Memory B cell (primary cell): ENCODE results near the gene EBI3.

Experiments used
- ATAC-seq: fragments of 150-1000 bp; cut with Tn5 transposase; 2 replicates; pipeline ENCODE4 v1.10.0; 2021; ENCODE audit warnings: low read depth, mild to moderate bottlenecking, moderate library complexity
- DNase-seq, 2 donors: peaks; one replicate each; pipeline ENCODE4 v3.0.0; 2022; ENCODE audit warnings: low spot score in 2 of 2
- H3K27ac Mint-ChIP-seq: one replicate; pipeline ENCODE4 v1.8.0; 2022; ENCODE audit warnings: mild to moderate bottlenecking, moderate library complexity, mixed read lengths
- H3K27me3 Mint-ChIP-seq: one replicate; pipeline ENCODE4 v1.8.0; 2022; ENCODE audit warnings: mixed read lengths
- H3K36me3 Mint-ChIP-seq: one replicate; pipeline ENCODE4 v1.8.0; 2022; ENCODE audit warnings: mild to moderate bottlenecking, mixed read lengths
- H3K4me1 Mint-ChIP-seq: one replicate; pipeline ENCODE4 v1.8.0; 2022; ENCODE audit warnings: mixed read lengths
- H3K4me3 Mint-ChIP-seq: one replicate; pipeline ENCODE4 v1.8.0; 2022; ENCODE audit warnings: mild to moderate bottlenecking, moderate library complexity, mixed read lengths
- H3K9me3 Mint-ChIP-seq: one replicate; pipeline ENCODE4 v1.8.0; 2022; ENCODE audit warnings: mixed read lengths

Gene EBI3

DNA sequence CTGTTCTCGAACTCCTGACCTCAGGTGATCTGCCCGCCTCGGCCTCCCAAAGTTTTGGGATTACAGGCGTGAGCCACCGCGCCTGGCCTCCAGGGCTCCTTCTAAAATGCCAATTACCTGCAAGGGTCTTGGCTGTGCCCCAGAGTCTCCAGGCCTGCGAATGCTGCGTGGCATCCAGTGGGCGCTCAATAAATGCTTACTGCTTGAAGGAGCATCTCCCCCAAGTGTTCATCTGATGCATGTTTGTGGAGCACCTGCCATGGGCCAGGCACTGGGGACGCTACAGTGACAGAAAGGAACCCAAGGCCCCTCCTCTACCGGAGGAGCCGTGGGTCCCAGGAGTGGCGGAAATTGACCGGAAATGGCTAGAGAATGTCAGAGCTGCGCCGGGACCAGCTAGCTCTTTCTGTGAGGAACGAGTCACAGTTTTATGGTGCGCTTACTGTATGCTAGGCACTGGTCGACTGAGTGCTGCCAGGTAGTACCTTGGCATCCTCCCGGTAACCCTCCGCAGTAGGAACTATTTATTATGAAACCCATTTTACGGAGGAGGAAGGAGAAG is 32.7 kb upstream of the EBI3 start:
- no peak for ATAC-seq
- DNase-seq: no peak
- H3K4me1 Mint-ChIP-seq: peaks cover 9% of the 10 kb centered on the region
- H3K27ac Mint-ChIP-seq: peak overlapping the region; percentile 88
- peaks cover 39% of the 10 kb centered on the region for H3K27me3 Mint-ChIP-seq
- peaks cover 8% of the 10 kb centered on the region for H3K36me3 Mint-ChIP-seq
- no peak overlapping the region for H3K4me3 Mint-ChIP-seq
- H3K9me3 Mint-ChIP-seq: peaks cover 15% of the 10 kb centered on the region

DNA sequence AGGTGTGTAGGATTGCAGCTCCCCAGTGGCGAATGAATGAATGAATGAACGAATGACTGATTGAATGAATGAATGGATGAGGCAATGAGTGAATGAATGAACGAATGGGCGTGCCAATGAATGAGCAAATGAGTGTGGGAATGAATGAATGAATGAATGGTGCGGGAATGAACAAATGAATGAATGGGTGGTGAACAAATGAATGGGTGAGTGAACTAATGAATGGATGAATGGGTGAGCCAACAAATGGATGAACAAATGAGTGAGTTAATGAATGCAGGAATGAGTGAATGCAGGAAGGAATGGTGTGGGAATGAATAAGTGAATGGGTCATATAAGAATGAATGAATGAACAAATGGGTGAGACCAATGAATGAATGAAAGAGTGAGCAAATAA is 32.1 kb upstream of the EBI3 start:
- Mint-ChIP-seq H3K27me3 (peaks cover 39% of the 10 kb centered on the region), H3K4me1 (peaks cover 9% of the 10 kb centered on the region), H3K9me3 (peaks cover 15% of the 10 kb centered on the region), H3K36me3 (peaks cover 8% of the 10 kb centered on the region), H3K27ac (peak overlapping the region; percentile 88), H3K4me3 (no peak overlapping the region)
- no peak for ATAC-seq
- DNase-seq: no peak

DNA sequence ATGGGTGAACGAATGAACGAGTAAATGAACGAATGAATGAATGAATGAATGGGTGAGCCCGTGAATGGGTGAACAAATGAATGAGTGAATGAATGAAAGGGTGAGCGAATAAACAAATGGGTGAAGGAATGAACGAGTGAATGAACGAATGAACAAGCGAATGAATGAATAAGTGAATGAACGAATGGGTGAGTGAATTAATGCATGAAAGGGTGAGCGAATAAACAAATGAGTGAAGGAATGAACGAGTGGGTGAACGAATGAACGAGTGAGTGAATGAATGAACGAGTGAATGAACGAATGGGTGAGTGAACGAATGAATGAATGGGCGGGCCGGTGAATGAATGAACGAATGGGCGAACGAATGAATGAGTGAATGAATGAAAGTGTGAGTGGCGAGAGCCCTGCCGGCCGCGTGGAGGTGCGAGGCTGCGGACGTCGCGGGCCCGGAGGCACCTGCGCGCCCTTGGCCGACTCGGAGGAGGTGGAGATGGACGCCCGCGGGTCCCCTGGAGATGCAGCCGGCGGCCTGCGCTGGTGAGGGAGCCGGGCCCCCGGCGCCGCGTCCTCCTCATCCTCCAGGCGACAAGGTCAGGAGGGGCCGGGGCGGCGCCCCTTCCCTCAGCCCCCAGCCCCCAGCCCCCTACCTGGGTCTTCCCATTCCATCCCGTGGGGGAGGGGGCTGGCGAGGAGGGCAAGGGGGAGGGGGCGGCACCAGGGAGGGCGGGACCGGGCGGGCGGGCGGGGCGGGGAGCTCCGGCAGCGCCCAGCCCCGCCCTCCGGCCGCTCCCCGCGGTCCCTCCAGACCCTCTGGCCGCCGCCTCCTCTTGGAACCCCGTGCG is 31.5 kb upstream of the EBI3 start:
- Mint-ChIP-seq H3K27ac (peak overlapping the region; percentile 88), H3K4me1 (peaks cover 9% of the 10 kb centered on the region), H3K27me3 (peaks cover 38% of the 10 kb centered on the region), H3K36me3 (peaks cover 8% of the 10 kb centered on the region), H3K9me3 (peaks cover 15% of the 10 kb centered on the region), H3K4me3 (no peak overlapping the region)
- DNase-seq (no peak), ATAC-seq (no peak)

DNA sequence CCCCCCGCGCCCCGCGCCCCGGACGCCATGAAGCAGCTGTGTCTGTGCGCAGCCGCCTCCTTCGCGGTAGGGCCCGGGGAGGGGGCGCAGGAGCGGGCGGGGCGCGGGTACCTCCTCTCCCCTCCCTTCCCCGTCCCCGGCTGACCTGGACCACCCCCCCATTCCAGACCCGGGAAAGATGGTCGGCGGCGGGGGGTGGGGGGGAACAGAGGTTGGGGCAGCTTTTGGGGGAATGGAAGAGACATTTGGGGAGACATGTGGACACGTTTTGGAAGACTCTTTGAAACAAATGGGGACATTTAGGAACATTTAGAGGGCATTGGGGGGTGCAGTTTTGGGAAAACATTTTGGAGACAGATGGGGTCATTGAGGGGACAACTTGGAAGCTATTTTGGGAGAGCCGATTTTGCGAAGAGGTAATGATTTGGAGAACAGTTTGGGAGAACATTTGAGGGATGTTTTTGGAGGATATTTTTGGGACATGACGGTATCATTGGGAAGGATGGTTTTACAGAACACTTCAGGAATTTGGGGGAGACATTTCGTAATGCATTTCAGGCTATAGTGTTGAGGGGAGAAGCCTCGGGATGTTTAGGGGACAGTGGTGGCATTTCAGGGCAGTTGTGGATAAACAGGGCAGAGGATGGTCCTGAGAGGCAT is 30.7 kb upstream of the EBI3 start:
- peaks cover 33% of the 10 kb centered on the region for H3K27me3 Mint-ChIP-seq
- H3K27ac Mint-ChIP-seq: no peak overlapping the region
- peaks cover 8% of the 10 kb centered on the region for H3K36me3 Mint-ChIP-seq
- H3K9me3 Mint-ChIP-seq: peaks cover 15% of the 10 kb centered on the region
- DNase-seq: no peak
- ATAC-seq: no peak
- H3K4me1 Mint-ChIP-seq: peaks cover 9% of the 10 kb centered on the region
- H3K4me3 Mint-ChIP-seq: no peak overlapping the region

DNA sequence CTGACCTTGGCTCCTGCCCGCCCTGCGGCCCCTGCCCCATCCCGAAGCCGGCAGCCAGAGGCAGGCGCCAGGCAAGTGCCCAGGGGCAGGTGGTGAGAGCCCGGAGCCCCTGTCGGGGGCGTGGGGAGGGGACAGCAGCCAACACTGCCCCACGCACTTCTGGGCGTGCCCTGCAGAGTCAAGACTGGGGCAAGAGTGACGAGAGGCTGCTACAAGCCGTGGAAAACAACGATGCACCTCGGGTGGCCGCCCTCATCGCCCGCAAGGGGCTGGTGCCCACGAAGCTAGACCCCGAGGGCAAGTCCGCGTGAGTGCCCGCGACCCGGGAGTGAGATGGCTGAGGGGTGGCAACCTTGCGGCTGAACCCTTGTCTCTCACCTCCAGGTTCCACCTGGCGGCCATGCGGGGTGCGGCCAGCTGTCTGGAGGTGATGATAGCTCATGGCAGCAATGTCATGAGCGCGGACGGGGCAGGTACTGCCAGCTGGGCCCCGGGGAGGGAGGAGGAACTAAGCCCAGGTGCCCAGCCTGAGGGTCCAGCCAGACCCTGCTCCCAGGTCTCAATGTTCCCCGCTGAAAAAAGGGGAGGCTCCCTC is 29.5 kb upstream of the EBI3 start:
- no peak overlapping the region for H3K4me3 Mint-ChIP-seq
- peaks cover 11% of the 10 kb centered on the region for H3K4me1 Mint-ChIP-seq
- DNase-seq (no peak), ATAC-seq (no peak)
- peaks cover 15% of the 10 kb centered on the region for H3K9me3 Mint-ChIP-seq
- H3K36me3 Mint-ChIP-seq: peaks cover 8% of the 10 kb centered on the region
- H3K27me3 Mint-ChIP-seq: peaks cover 26% of the 10 kb centered on the region
- no peak overlapping the region for H3K27ac Mint-ChIP-seq

DNA sequence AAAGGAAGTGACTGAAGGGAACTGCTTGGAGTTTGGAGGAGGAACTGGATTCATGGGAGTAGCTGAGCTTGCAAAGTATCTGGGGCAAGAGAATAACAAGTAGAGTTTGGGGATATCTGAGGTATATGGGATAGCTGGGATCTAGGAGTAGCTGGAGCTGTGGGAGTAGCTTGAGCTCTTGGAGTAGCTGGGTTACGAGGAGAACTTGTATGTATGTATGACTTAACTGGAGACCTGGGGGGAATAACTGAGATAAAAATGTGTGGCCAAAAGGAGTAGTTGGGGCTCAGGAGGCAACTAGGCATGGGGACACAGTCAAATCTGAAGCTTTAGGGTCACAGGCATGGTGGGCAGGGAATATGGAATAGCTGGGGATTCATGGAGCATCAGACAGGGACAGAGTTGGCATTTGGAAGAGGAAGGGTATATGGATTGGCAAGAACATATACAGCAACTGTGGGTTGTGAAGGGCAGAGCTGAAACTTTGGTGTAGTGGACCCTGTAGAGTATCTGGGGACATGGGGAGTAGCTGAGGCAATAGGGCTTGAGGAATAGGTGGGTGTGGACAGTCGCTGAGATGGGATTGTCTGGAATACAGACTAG is 28.3 kb upstream of the EBI3 start:
- peaks cover 8% of the 10 kb centered on the region for H3K36me3 Mint-ChIP-seq
- no peak overlapping the region for H3K27ac Mint-ChIP-seq
- peaks cover 15% of the 10 kb centered on the region for H3K9me3 Mint-ChIP-seq
- DNase-seq: no peak
- H3K27me3 Mint-ChIP-seq: peaks cover 20% of the 10 kb centered on the region
- no peak for ATAC-seq
- H3K4me3 Mint-ChIP-seq: no peak overlapping the region
- peaks cover 11% of the 10 kb centered on the region for H3K4me1 Mint-ChIP-seq

DNA sequence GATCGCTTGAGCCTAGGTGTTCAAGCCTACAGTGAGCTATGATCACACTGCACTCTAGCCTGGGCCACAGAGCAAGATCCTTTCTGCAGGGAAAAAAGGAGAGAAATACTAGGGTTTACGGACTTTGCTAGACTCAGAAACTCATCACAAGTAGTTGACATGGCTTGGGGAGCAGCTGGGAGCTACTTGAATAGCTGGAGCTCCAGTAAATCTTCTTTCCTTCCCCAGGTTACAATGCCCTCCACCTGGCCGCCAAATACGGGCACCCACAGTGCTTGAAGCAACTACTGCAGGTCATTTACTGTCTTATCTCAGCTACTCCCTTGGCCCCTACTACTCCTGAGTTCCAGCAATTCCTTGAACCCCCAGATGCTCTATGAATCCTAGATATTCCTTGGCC is 27.5 kb upstream of the EBI3 start:
- H3K27ac Mint-ChIP-seq: no peak overlapping the region
- peaks cover 11% of the 10 kb centered on the region for H3K4me1 Mint-ChIP-seq
- peaks cover 18% of the 10 kb centered on the region for H3K27me3 Mint-ChIP-seq
- H3K4me3 Mint-ChIP-seq: no peak overlapping the region
- no peak for ATAC-seq
- no peak for DNase-seq
- H3K36me3 Mint-ChIP-seq: peaks cover 8% of the 10 kb centered on the region
- peaks cover 15% of the 10 kb centered on the region for H3K9me3 Mint-ChIP-seq

DNA sequence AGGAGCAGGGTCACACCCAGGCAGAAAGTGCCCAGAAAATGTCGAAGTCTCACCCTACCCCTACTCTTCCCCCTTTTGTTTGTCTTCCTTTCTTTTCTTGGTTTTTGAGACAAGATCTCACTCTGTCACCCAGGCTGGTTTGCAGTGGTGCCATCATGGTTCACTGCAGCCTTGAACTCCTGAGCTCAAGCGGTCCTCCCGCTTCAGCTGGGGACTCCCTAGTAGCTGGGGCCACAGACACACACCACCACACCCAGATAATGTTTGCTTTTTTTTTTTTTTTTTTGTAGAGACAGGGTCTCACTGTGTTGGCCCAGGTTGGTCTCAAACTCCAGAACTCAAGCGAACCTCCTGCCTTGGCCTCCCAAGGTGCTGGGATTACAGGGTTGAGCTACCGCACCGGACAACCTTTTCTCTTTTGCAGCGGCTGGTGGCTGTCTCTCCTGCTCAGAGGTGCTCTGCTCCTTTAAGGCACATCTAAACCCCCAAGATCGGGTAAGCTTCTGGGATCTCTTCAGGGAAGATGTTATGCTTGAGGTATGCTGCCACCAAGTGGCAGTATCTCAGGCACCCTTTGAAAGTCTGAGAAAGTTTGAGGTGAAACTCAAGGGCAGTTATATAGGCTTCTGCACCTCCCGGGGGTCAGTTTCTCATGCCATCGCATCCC is 22.4 kb upstream of the EBI3 start:
- Mint-ChIP-seq H3K27me3 (peaks cover 10% of the 10 kb centered on the region), H3K4me1 (peaks cover 2% of the 10 kb centered on the region), H3K27ac (no peak overlapping the region), H3K9me3 (no peaks in the 10 kb centered on the region), H3K36me3 (no peaks in the 10 kb centered on the region), H3K4me3 (no peak overlapping the region)
- DNase-seq: no peak
- no peak for ATAC-seq

DNA sequence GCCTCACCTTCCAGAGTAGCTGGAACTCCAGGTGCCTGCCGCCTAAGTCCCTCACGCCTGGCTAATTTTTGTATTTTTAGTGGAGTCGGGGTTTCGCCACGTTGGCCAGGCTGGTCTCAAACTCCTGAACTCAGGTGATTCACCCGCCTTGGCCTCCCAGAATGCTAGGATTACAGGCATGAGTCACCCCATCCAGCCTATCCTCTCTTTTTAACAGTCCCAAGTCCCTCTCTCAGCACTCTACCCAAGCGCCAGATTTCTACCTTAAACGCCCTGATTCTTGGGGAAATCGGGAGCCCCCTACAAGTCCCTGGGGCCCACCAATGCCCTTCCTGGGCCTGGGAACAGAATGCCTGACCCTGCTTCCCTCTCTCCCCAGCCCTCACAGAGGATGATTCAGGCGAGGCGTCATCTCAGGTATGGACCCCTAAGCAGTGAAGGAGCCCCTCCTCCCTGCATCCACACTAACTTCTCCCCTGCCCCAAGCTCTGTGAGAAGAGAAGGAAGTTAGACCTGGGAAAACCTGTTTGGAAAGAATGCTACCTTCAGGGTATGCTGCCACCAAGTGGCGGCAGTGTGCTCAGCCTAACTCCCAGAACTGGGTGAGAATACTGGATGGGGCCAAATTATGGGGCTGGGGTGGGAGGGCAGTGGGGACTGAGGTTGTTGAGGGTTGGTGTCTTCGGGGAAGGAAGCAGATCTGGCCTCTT is 20.8 kb upstream of the EBI3 start:
- Mint-ChIP-seq H3K27me3 (peaks cover 16% of the 10 kb centered on the region), H3K9me3 (no peaks in the 10 kb centered on the region), H3K36me3 (no peaks in the 10 kb centered on the region), H3K4me1 (peaks cover 7% of the 10 kb centered on the region), H3K4me3 (no peak overlapping the region), H3K27ac (no peak overlapping the region)
- no peak for DNase-seq
- ATAC-seq: no peak

DNA sequence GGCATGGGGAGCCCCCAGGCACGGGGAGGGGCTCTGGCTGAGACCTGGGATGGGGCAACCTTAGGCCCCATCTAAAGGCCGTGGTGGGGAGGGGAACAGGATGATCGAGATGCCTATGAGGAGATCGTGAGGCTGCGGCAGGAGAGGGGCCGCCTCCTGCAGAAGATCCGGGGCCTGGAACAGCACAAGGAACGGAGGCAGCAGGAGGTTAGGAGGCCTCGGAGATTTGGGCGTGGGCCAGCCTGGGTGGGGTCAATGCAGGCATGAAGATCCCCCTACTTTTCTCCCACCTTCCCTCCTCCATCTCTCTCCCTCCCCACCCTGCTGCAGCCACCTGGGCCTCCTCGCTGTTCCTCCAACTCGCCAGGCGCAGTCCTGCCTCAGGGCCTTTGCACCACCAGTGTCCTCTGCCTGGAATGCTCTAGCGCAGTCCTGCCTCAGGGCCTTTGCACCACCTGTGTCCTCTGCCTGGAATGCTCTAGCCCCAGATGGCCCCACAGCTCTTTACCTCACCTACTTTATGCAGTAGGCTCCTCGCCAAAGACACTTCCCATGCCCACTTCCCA is 19.1 kb upstream of the EBI3 start:
- DNase-seq (no peak), ATAC-seq (no peak)
- Mint-ChIP-seq H3K27me3 (peaks cover 18% of the 10 kb centered on the region), H3K9me3 (no peaks in the 10 kb centered on the region), H3K27ac (no peak overlapping the region), H3K4me1 (peaks cover 13% of the 10 kb centered on the region), H3K4me3 (no peak overlapping the region), H3K36me3 (no peaks in the 10 kb centered on the region)

DNA sequence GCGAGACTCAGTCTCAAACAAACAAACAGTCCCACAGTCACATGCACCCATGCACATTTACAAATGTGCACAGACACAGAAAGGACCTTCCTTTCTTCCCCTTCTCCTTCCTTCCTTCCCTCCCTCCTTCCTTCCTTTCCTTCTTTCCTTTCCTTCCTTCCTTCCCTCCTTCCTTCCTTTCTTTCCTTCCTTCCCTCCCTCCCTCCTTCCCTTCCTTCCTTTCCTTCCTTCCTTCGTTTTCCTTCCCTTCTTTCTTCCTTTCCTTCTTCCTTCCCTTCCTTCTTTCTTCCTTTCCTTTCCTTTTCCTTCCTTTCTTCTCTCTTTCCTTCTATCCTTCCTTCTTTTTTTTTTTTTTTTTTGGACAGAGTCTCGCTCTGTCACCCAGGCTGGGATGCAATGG is 16.2 kb upstream of the EBI3 start:
- no peaks in the 10 kb centered on the region for H3K36me3 Mint-ChIP-seq
- DNase-seq (no peak), ATAC-seq (no peak)
- H3K27ac Mint-ChIP-seq: no peak overlapping the region
- H3K9me3 Mint-ChIP-seq: no peaks in the 10 kb centered on the region
- peaks cover 16% of the 10 kb centered on the region for H3K27me3 Mint-ChIP-seq
- H3K4me1 Mint-ChIP-seq: peaks cover 13% of the 10 kb centered on the region
- no peak overlapping the region for H3K4me3 Mint-ChIP-seq

DNA sequence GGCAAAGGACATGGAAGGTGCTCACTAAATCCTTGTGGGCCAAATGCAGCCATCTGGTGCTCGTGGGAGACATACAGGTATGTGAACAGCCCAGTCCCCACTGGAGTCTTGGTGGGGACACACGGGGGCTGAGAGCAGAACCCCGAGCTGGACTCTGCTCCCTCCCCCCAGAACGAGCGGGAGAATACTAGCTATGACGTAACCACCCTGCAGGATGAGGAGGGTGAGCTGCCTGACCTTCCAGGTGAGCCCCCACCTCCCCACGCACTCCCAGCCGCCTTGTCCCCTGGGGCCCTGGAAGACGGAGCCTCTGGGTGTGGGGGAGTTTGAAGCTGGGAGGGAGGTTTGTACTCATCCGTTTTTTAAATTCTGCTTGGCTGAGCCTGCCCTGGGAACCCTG is 13.5 kb upstream of the EBI3 start:
- Mint-ChIP-seq H3K36me3 (no peaks in the 10 kb centered on the region), H3K9me3 (no peaks in the 10 kb centered on the region), H3K4me3 (no peak overlapping the region), H3K27me3 (peaks cover 11% of the 10 kb centered on the region), H3K27ac (no peak overlapping the region), H3K4me1 (peaks cover 13% of the 10 kb centered on the region)
- ATAC-seq (no peak), DNase-seq (no peak)

DNA sequence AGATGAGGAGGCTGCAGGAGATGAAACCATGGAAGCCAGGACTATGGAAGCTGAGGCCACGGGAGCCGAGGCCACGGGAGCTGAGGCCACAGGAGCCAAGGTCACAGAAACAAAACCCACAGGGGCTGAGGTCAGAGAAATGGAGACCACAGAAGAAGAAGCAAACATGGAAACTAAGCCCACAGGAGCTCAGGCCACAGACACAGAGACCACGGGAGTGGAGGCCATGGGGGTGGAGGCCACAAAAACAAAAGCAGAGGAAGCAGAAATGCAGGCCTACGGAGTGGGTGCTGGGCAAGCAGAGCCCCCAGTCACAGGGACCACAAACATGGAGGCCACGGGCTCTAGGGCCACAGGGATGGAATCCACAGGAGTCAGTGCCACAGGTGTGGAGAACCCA is 12.5 kb upstream of the EBI3 start:
- Mint-ChIP-seq H3K4me3 (no peak overlapping the region), H3K27me3 (peaks cover 8% of the 10 kb centered on the region), H3K9me3 (no peaks in the 10 kb centered on the region), H3K4me1 (peaks cover 15% of the 10 kb centered on the region), H3K36me3 (no peaks in the 10 kb centered on the region), H3K27ac (no peak overlapping the region)
- ATAC-seq (no peak), DNase-seq (no peak)
